ACC112 (cell line): ENCODE results near the gene MYO16.

Experiments
- H2AFZ ChIP-seq: fragments of 200-600 bp; sonication (generic); one replicate; pipeline ENCODE4 v1.6.0; 2017; ENCODE audit warnings: antibody characterized with exemption, low read length; ENCODE audit not compliant: unreplicated experiment
- H3K27ac ChIP-seq: fragments of 200-600 bp; sonication (generic); 2 replicates; pipeline ENCODE4 v1.5.1; 2014; ENCODE audit warnings: low read depth, mild to moderate bottlenecking, antibody characterized with exemption, low read length, moderate library complexity
- H3K27me3 ChIP-seq: fragments of 200-600 bp; sonication (generic); 2 replicates; pipeline ENCODE4 v1.6.1; 2014; ENCODE audit warnings: mild to moderate bottlenecking, antibody characterized with exemption, low read length, moderate library complexity, mixed read lengths; ENCODE audit not compliant: insufficient read depth
- H3K36me3 ChIP-seq: fragments of 200-600 bp; sonication (generic); 2 replicates; pipeline ENCODE4 v1.6.1; 2016; ENCODE audit warnings: mild to moderate bottlenecking, antibody characterized with exemption, low read length, moderate library complexity, mixed read lengths; ENCODE audit not compliant: insufficient read depth
- H3K4me1 ChIP-seq: fragments of 200-600 bp; sonication (generic); one replicate; pipeline ENCODE4 v1.6.1; 2016; ENCODE audit warnings: low read length, mixed read lengths; ENCODE audit not compliant: insufficient read depth, unreplicated experiment, control insufficient read depth
- H3K4me3 ChIP-seq: fragments of 200-600 bp; sonication (generic); 2 replicates; pipeline ENCODE4 v1.5.1; 2014; ENCODE audit warnings: mild to moderate bottlenecking, low read depth, low read length
- H3K79me2 ChIP-seq: fragments of 200-600 bp; sonication (generic); one replicate; pipeline ENCODE4 v1.6.0; 2016; ENCODE audit warnings: low read length; ENCODE audit not compliant: control insufficient read depth, unreplicated experiment, insufficient read depth

Gene MYO16

GRCh38 chr13:108828086-108828815 lies 198.8 kb downstream of the MYO16 start:
- Histone ChIP-seq H2AFZ (no peak overlapping the region), H3K27me3 (no peaks in the 10 kb centered on the region), H3K4me1 (no peaks in the 10 kb centered on the region), H3K36me3 (no peaks in the 10 kb centered on the region), H3K4me3 (no peak overlapping the region), H3K27ac (no peak overlapping the region), H3K79me2 (no peaks in the 10 kb centered on the region)

GRCh38 chr13:108830916-108831315 lies 201.5 kb downstream of the MYO16 start:
- Histone ChIP-seq H3K27me3 (no peaks in the 10 kb centered on the region), H3K36me3 (no peaks in the 10 kb centered on the region), H3K4me1 (no peaks in the 10 kb centered on the region), H3K79me2 (no peaks in the 10 kb centered on the region), H2AFZ (no peak overlapping the region), H3K27ac (no peak overlapping the region), H3K4me3 (no peak overlapping the region)

- Histone ChIP-seq H3K4me3 (no peak overlapping the region; the same call in 1 of the 2 replicates), H3K27ac (no peak overlapping the region), H2AFZ (no peak overlapping the region), H3K79me2 (no peaks in the 10 kb centered on the region), H3K4me1 (no peaks in the 10 kb centered on the region), H3K27me3 (no peaks in the 10 kb centered on the region), H3K36me3 (no peaks in the 10 kb centered on the region)
Measured at GRCh38 chr13:108833531-108833930, 204.1 kb downstream of the MYO16 start.

GRCh38 chr13:108834193-108834592 lies 204.8 kb downstream of the MYO16 start:
- no peak overlapping the region for H3K4me3 ChIP-seq
- H3K4me1 ChIP-seq = no peaks in the 10 kb centered on the region
- H3K36me3 ChIP-seq = no peaks in the 10 kb centered on the region
- no peak overlapping the region for H2AFZ ChIP-seq
- no peak overlapping the region for H3K27ac ChIP-seq
- no peaks in the 10 kb centered on the region for H3K27me3 ChIP-seq
- no peaks in the 10 kb centered on the region for H3K79me2 ChIP-seq

GRCh38 chr13:108835083-108835482 lies 205.7 kb downstream of the MYO16 start:
- H3K27me3 ChIP-seq = no peaks in the 10 kb centered on the region
- no peaks in the 10 kb centered on the region for H3K36me3 ChIP-seq
- no peak overlapping the region for H3K4me3 ChIP-seq
- H3K79me2 ChIP-seq = no peaks in the 10 kb centered on the region
- H3K27ac ChIP-seq = no peak overlapping the region
- H2AFZ ChIP-seq = no peak overlapping the region
- no peaks in the 10 kb centered on the region for H3K4me1 ChIP-seq

GRCh38 chr13:108850691-108851090 lies 221.3 kb downstream of the MYO16 start:
- no peaks in the 10 kb centered on the region for H3K27me3 ChIP-seq
- H3K79me2 ChIP-seq = no peaks in the 10 kb centered on the region
- no peaks in the 10 kb centered on the region for H3K4me1 ChIP-seq
- H2AFZ ChIP-seq = no peak overlapping the region
- H3K27ac ChIP-seq = no peak overlapping the region
- H3K4me3 ChIP-seq = no peak overlapping the region
- H3K36me3 ChIP-seq = no peaks in the 10 kb centered on the region

- Histone ChIP-seq H2AFZ (no peak overlapping the region), H3K4me3 (no peak overlapping the region), H3K4me1 (no peaks in the 10 kb centered on the region), H3K36me3 (no peaks in the 10 kb centered on the region), H3K27me3 (no peaks in the 10 kb centered on the region), H3K27ac (no peak overlapping the region), H3K79me2 (no peaks in the 10 kb centered on the region)
Measured at GRCh38 chr13:108851660-108852059, 222.2 kb downstream of the MYO16 start.

GRCh38 chr13:108853031-108853430 lies 223.6 kb downstream of the MYO16 start:
- H3K4me1 ChIP-seq = no peaks in the 10 kb centered on the region
- H3K4me3 ChIP-seq = no peak overlapping the region
- no peak overlapping the region for H2AFZ ChIP-seq
- H3K36me3 ChIP-seq = no peaks in the 10 kb centered on the region
- H3K79me2 ChIP-seq = no peaks in the 10 kb centered on the region
- H3K27ac ChIP-seq = no peak overlapping the region
- no peaks in the 10 kb centered on the region for H3K27me3 ChIP-seq

GRCh38 chr13:108855737-108856387 lies 226.5 kb downstream of the MYO16 start:
- H3K36me3 ChIP-seq = no peaks in the 10 kb centered on the region
- H2AFZ ChIP-seq = no peak overlapping the region
- H3K4me1 ChIP-seq = peaks cover 3% of the 10 kb centered on the region
- no peak overlapping the region for H3K4me3 ChIP-seq
- no peaks in the 10 kb centered on the region for H3K27me3 ChIP-seq
- H3K27ac ChIP-seq = no peak overlapping the region
- H3K79me2 ChIP-seq = no peaks in the 10 kb centered on the region

- no peak overlapping the region for H3K4me3 ChIP-seq
- no peak overlapping the region for H3K27ac ChIP-seq
- no peak overlapping the region for H2AFZ ChIP-seq
- peaks cover 3% of the 10 kb centered on the region for H3K4me1 ChIP-seq
- H3K36me3 ChIP-seq = no peaks in the 10 kb centered on the region
- no peaks in the 10 kb centered on the region for H3K27me3 ChIP-seq
- no peaks in the 10 kb centered on the region for H3K79me2 ChIP-seq
Measured at GRCh38 chr13:108858676-108859075, 229.3 kb downstream of the MYO16 start.
